NCI-H1048 (cell line): ENCODE measurements around the gene OSBPL3.
"Not testable (repeated sequence)": the region's sequence is repeated elsewhere in the genome, so short reads cannot be mapped to it uniquely, and the experiment has no call there.

ENCODE experiments used
- DNase-seq: peaks from one replicate; lab custom pipeline; 2025; lab: John Stamatoyannopoulos, UW

Gene OSBPL3

GRCh38 chr7:24794751-24795406, 185.1 kb downstream of the OSBPL3 start:
- not testable (repeated sequence) for DNase-seq

GRCh38 chr7:24793982-24794648, 185.9 kb downstream of the OSBPL3 start:
- no peak for DNase-seq

- no peak for DNase-seq
Observed at GRCh38 chr7:24788961-24789576, 190.9 kb downstream of the OSBPL3 start.

GRCh38 chr7:24788075-24788474, 191.9 kb downstream of the OSBPL3 start:
- no peak for DNase-seq

- no peak for DNase-seq
Observed at GRCh38 chr7:24786941-24787340, 193.0 kb downstream of the OSBPL3 start.

GRCh38 chr7:24786306-24786705, 193.7 kb downstream of the OSBPL3 start:
- DNase-seq = no peak

GRCh38 chr7:24784277-24784676, 195.7 kb downstream of the OSBPL3 start:
- no peak for DNase-seq

GRCh38 chr7:24783698-24784097, 196.3 kb downstream of the OSBPL3 start:
- no peak for DNase-seq

GRCh38 chr7:24781106-24781505, 198.9 kb downstream of the OSBPL3 start:
- no peak for DNase-seq

- DNase-seq = no peak
Observed at GRCh38 chr7:24779283-24779655, 200.7 kb downstream of the OSBPL3 start.

- DNase-seq = no peak
Observed at GRCh38 chr7:24778543-24779282, 201.3 kb downstream of the OSBPL3 start.

- no peak for DNase-seq
Observed at GRCh38 chr7:24777806-24778205, 202.2 kb downstream of the OSBPL3 start.

GRCh38 chr7:24773646-24774045, 206.3 kb downstream of the OSBPL3 start:
- no peak for DNase-seq

GRCh38 chr7:24769851-24770250, 210.1 kb downstream of the OSBPL3 start:
- DNase-seq = no peak

- no peak for DNase-seq
Observed at GRCh38 chr7:24769014-24769830, 210.8 kb downstream of the OSBPL3 start.

- no peak for DNase-seq
Observed at GRCh38 chr7:24767878-24768569, 212.0 kb downstream of the OSBPL3 start.

GRCh38 chr7:24764972-24765744, 214.8 kb downstream of the OSBPL3 start:
- DNase-seq = no peak

- DNase-seq = no peak
Observed at GRCh38 chr7:24764011-24764410, 216.0 kb downstream of the OSBPL3 start.

GRCh38 chr7:24763303-24763901, 216.6 kb downstream of the OSBPL3 start:
- DNase-seq = no peak

GRCh38 chr7:24762771-24763170, 217.2 kb downstream of the OSBPL3 start:
- DNase-seq = no peak
